ENCODE results near the gene HPS3.

HPS3 gene

GRCh38 chr3:149122721-149123578 is 6.5 kb upstream of the HPS3 start:
- no peak for DNase-seq

DNA sequence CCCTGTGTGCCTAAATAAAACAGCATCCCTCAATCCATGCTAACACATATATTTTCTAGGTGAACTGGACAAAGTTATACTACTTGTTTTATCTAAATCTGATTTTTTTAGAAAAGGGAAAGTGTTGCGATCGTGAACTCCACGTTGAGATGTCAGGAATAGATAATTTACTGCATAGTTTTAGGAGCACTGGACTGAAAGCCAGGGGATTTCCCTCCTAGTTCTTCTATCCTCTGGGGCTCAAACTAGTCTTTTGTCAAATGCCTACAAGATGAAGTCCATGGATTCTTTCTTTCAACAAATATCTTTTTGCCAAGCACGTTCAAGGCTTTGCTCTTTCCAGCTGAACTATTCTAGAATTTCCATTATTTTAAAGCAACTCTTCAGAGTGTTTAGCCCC is 617 bp upstream of the HPS3 start:
- no peak for DNase-seq

GRCh38 chr3:149131589-149131988 is 2.2 kb downstream of the HPS3 start:
- no peak for DNase-seq

DNA sequence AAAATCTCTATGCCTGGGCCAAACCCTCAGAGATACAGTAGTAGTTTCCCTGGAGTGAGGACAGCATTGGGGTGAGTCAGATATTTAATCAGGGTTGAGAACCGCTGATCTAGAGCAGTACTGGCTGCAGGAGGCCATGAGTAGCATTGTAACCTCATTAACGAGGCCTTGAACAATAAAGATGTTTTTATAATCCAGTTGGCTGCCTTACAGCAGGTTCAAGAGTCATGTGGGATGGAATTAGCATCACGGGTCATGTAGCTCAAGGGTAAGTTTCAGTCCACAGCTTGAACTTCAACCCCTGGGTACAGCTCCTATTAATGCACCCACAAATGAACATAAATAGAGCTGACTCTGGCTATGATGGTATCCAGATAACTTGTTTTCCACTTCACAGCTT is 5.1 kb downstream of the HPS3 start:
- DNase-seq: no peak

DNA sequence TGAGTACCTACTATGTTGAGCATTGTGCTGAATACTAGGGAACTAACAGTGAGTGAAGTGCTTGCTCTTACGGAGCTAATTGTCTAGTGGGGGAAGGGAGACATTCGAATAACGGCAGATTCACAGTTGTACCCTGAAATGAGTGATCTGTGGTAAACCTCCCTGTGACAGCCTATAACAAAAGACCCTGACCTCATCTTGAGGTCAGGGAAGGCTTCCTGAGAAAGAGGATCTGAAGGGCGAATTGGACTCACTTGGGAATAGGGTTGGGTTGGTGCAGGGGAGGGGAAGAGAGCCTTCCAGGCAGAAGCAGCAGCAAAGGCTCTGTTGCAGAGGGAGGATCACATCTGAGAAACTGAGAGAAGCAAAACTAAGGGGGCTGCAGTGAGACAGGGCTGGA is 13.2 kb downstream of the HPS3 start:
- DNase-seq: no peak

GRCh38 chr3:149145356-149145755 is 15.9 kb downstream of the HPS3 start:
- no peak for DNase-seq

DNA sequence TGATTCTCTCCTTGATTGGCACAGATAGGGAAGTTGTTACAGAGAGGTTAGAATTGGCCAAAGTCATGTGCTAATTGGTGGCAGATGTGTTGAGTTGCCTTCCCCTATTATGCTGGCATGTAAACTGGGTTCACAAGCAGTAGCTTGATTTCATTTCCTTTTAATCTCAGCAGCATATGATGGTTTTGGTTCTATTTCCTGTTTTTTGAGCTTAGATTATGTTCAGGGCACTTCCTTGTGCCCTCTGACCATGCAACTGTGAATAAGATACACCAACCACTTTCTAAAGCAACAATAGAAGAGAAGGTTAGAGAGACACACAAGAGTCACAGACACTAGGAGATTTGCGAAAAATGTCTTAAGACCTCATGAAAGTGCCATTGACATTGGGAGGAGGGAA is 16.5 kb downstream of the HPS3 start:
- DNase-seq: no peak

GRCh38 chr3:149150436-149150835 is 21.0 kb downstream of the HPS3 start:
- DNase-seq: no peak

GRCh38 chr3:149151843-149152242 is 22.4 kb downstream of the HPS3 start:
- no peak for DNase-seq

DNA sequence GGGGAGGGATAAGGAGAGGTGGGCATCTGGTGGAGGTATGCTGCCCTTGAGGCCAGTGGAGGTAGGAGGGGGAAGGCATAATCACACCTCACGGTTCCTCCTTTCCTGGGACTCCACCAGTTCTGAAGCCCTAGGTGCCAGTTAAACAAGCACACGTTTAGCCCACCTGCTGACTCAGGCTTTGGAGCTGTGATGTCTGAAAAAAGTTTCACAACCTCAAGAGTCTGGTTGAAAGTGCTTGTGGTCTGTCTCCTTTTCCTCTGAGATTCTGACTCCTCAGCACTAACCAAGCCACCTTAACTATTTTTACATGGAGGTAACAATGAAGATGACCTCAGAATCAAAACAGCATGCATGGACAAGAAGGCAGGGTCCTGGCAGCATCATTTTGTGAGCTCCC is 23.0 kb downstream of the HPS3 start:
- DNase-seq: no peak

DNA sequence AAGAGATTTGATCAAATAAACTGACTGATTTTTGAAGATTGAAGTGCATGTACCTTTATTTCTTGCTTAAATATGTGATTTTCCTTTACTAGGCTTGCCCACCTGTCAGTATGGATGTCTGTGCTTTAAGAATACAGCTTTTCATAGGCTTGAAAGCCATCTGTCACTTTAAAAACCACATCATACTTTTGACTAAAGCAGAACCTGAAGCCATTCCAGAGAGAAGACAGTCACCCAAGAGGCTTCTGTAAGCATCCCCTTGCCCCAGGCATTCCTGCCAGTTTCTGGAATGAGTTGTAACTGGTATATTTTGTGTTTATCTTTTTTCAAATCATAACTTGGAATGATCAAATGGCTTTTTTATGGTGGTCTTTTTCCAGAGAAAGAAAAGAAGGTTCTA is 24.0 kb downstream of the HPS3 start:
- no peak for DNase-seq

GRCh38 chr3:149160754-149161300 is 31.4 kb downstream of the HPS3 start:
- no peak for DNase-seq

DNA sequence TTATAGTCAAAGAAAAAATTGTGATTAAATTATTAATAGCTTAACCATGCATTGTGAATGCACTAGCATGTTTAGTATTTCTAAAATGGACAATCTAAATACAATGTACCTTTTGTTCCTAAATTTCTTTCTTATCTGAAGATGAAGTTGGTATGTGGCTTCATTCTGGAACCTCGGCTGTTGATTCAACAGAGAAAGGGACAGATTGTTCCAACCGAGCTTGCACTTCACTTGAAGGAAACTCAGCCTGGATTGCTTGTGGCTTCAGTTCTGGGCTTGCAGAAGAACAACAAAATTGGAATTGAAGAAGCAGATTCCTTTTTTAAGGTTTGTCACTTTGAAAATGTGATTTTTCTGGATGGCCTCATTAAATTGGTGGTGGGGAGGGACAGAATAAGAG is 32.6 kb downstream of the HPS3 start:
- DNase-seq: no peak

- DNase-seq: no peak
Observed at GRCh38 chr3:149163066-149163465, 33.6 kb downstream of the HPS3 start.

GRCh38 chr3:149167898-149168297 is 38.5 kb downstream of the HPS3 start:
- no peak for DNase-seq

- DNase-seq: no peak
Observed at GRCh38 chr3:149170672-149171071, 41.2 kb downstream of the HPS3 start.

- DNase-seq: no peak
Observed at GRCh38 chr3:149174901-149175300, 45.5 kb downstream of the HPS3 start.

- DNase-seq: no peak
Observed at GRCh38 chr3:149177122-149177521, 47.7 kb downstream of the HPS3 start.

DNA sequence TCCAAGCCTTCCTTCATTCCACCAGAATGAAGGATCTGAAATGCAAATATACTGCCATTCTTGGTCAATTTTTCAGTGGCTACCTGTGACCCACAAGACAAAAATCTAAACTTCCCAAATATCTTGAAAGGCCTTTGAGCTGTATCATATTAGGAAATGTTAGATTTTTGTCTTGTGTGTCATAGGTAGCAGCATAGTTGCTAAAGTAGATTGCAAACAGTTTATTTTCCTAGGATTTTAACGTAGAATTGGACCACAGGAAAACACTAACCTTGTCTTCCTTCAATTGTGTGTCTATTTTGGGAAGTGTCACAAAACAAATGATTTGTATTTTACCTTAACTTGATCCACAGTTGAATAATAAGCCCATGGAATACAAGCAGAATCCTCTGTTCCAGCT is 49.8 kb downstream of the HPS3 start:
- no peak for DNase-seq

DNA sequence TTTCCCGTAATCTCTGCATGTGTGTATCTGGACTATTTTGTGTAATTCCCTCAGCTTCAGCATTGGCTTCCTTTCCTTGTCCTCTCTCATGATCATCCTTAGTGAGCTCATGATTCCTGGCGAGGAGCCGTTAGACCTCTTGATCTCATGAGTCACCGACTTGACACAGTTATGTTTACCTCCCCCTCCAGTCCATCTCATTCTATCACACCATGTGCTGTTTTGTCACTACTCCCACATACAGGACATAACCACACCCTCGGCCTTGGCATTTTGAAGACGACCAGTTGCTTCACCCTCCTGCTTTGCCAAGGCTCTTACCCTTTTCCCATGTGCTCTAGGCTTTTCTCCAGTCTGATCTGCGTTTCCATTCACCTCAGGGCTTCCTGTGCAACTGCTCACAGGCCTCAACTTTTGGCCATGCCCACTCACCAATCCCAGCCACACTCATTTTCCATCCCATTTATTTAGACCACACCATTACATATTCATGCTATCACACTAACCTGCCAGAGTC is 50.7 kb downstream of the HPS3 start:
- no peak for DNase-seq

- DNase-seq: no peak
Observed at GRCh38 chr3:149181182-149181581, 51.7 kb downstream of the HPS3 start.

DNA sequence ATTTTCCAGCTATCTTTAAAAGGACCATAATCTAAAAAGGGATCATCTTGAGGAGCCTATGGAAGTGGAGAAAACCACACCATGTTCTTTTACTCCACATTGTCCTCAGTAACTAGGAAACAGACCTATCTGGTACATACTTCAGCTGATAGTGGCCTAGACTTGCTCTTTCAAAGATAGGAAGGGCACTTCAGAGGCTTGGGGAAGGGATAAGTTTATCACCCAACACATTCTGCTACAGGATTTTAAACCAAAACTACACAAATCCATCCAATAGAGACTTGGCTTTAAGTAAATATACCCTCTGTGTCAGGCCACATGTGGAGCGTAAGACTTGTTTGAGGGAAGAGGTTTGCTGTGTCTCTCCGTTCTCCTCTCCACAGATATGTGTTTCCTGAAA is 56.8 kb downstream of the HPS3 start:
- DNase-seq: no peak

DNA sequence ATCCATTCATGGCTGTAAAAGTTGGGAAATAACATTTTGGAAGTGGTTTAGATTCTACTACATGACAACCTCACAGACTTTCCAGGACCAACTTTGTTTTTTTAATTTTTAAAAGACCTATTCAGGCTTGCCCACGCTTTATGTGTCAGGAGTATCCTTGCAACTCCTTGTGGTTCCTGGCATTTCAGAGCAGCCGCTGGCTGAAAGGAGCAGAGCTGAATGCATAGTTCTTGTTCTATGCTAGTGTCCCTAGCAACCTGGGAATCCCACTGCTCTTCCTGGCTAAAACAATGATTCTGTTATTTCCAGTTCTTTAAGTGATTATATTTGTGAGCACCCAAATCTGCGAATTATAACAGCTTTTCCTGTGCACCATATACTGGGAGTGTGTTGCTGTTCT is 57.3 kb downstream of the HPS3 start:
- no peak for DNase-seq

DNA sequence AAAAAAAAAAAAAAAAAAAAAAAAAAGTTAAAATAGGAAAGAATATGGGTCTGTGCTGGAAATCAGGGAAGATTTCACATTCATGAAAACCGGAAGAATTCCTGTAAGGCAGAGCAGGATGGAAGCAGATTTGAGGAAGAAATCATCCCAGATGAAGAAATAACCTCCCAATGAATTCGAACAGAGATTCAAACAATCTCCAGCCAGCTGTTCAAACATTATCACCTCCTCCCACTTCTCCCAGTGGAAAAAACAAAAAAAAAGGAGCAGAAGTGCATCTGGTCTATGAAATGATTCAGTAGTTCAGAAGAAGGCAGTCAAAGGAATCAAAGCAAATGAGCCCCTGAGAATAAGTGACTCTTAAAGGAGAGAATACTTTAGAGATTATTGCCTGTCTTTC is 59.1 kb downstream of the HPS3 start:
- DNase-seq: no peak

GRCh38 chr3:149195221-149195620 is 65.8 kb downstream of the HPS3 start:
- DNase-seq: no peak

Measured in cortex of kidney (tissue), 1 donor.